Measurements from ENCODE around the gene MEF2D. TPM values are rescaled to one million over a fixed set of nuclear protein-coding genes. Genes with fewer than 3 reads are reported as not detected.

Gene MEF2D
- total RNA-seq, 2 experiments from 2014 or later = 28.8 to 32.8 TPM

- H3K4me1 Mint-ChIP-seq (ENCODE audit: low read depth) = peaks cover 21% of the 10 kb centered on the region
- H3K36me3 Mint-ChIP-seq (ENCODE audit: low read depth) = no peaks in the 10 kb centered on the region
- CTCF ChIA-PET = interaction anchor here (1.2 kb wide), 1 partner anchor 42 kb away, joined by 4 read pairs; no protein-coding TSS in a partner anchor
- no peak overlapping the region for H3K4me3 Mint-ChIP-seq
- no peaks in the 10 kb centered on the region for H3K27me3 Mint-ChIP-seq (ENCODE audit: low read depth)
- no peaks in the 10 kb centered on the region for H3K9me3 Mint-ChIP-seq
- no peak overlapping the region for H3K27ac Mint-ChIP-seq
- no peak for DNase-seq
- intact Hi-C loops (cut with micrococcal nuclease) = loop anchor here (5.0 kb wide), 1 partner anchor 50 kb away; the partner anchor contains the start of gene IQGAP3
These were observed 21.9 kb upstream of the MEF2D start for GRCh38 chr1:156522443-156522970.

DNA sequence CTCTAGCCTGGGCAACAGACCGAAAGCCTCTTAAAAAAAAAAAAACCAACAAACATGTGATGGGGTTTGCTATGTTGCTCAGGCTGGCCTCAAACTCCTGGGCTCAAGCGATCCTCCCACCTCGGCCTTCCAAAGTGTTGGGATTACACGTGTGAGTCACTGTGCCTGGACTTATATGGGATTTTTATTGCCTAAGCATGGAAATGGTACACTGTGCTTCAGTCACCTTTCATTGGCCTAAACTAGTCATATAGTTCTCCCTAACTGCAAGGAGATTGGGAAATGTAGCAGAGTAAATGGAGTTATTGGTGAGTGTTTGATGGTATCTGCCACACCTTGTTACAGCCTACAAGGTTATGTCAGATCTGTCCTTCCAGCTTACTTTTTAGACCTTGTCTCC is 17.2 kb upstream of the MEF2D start:
- H3K27me3 Mint-ChIP-seq (ENCODE audit: low read depth) = no peaks in the 10 kb centered on the region
- H3K36me3 Mint-ChIP-seq (ENCODE audit: low read depth) = no peaks in the 10 kb centered on the region
- no peak for DNase-seq
- intact Hi-C loops (cut with micrococcal nuclease) = no loop called here
- no peaks in the 10 kb centered on the region for H3K4me1 Mint-ChIP-seq (ENCODE audit: low read depth)
- CTCF ChIA-PET = interaction anchor here (0.6 to 1.5 kb wide), 4 partner anchors 17 to 72 kb away, joined by 3 to 5 read pairs (median 4); partner anchors contain the start of gene MEF2D
- H3K9me3 Mint-ChIP-seq = no peaks in the 10 kb centered on the region
- H3K27ac Mint-ChIP-seq = no peak overlapping the region
- no peak overlapping the region for H3K4me3 Mint-ChIP-seq

DNA sequence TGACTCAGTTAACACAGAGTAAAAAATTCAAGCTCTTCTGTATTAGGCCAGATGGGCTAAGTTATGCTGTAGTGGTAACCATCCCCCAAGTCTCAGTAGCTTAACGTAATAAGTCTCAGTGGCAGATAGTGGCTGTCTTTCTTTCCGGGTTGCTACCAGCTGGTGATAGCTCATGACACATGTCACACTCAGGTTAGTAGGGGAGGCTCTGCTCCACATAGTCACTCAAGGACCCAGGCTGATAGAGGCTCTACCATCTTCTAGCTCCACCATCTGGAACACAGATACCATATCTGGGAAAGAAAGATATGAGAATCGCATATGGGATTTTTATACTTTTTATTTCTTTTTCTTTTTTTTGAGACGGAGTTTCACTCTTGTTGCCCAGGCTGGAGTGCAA is 16.2 kb upstream of the MEF2D start:
- H3K4me3 Mint-ChIP-seq = no peak overlapping the region
- CTCF ChIA-PET = interaction anchor here (0.8 to 2.0 kb wide), 4 partner anchors 9 to 64 kb away, joined by 3 to 10 read pairs (median 4); no protein-coding TSS in a partner anchor
- intact Hi-C loops (cut with micrococcal nuclease) = no loop called here
- H3K9me3 Mint-ChIP-seq = no peaks in the 10 kb centered on the region
- DNase-seq = no peak
- peaks cover 6% of the 10 kb centered on the region for H3K4me1 Mint-ChIP-seq (ENCODE audit: low read depth)
- H3K27ac Mint-ChIP-seq = no peak overlapping the region
- H3K27me3 Mint-ChIP-seq (ENCODE audit: low read depth) = no peaks in the 10 kb centered on the region
- no peaks in the 10 kb centered on the region for H3K36me3 Mint-ChIP-seq (ENCODE audit: low read depth)

- H3K27me3 Mint-ChIP-seq (ENCODE audit: low read depth) = no peaks in the 10 kb centered on the region
These were observed 15.4 kb upstream of the MEF2D start for GRCh38 chr1:156515956-156516355.

GRCh38 chr1:156513185-156513584 is 12.6 kb upstream of the MEF2D start:
- DNase-seq = no peak
- H3K27ac Mint-ChIP-seq = no peak overlapping the region
- intact Hi-C loops (cut with micrococcal nuclease) = loop anchor here (5.0 kb wide), 1 partner anchor 36 kb away; no protein-coding TSS in a partner anchor
- CTCF ChIA-PET = interaction anchor here (1.1 kb wide), 1 partner anchor 33 kb away, joined by 3 read pairs; no protein-coding TSS in a partner anchor
- H3K4me1 Mint-ChIP-seq (ENCODE audit: low read depth) = peaks cover 19% of the 10 kb centered on the region
- no peaks in the 10 kb centered on the region for H3K36me3 Mint-ChIP-seq (ENCODE audit: low read depth)
- no peak overlapping the region for H3K4me3 Mint-ChIP-seq
- H3K27me3 Mint-ChIP-seq (ENCODE audit: low read depth) = no peaks in the 10 kb centered on the region
- H3K9me3 Mint-ChIP-seq = no peaks in the 10 kb centered on the region

More at GRCh38 chr1:156515956-156516355, 15.4 kb upstream of the MEF2D start:
- CTCF ChIA-PET = interaction anchor here (0.8 to 2.0 kb wide), 4 partner anchors 35 to 112 kb away, joined by 3 to 10 read pairs (median 4); no protein-coding TSS in a partner anchor
- DNase-seq = no peak
- Mint-ChIP-seq H3K4me1 (ENCODE audit: low read depth) (peaks cover 8% of the 10 kb centered on the region), H3K36me3 (ENCODE audit: low read depth) (no peaks in the 10 kb centered on the region), H3K9me3 (no peaks in the 10 kb centered on the region), H3K4me3 (no peak overlapping the region), H3K27ac (no peak overlapping the region)
- intact Hi-C loops (cut with micrococcal nuclease) = no loop called here

GRCh38 chr1:156511644-156512043 is 11.1 kb upstream of the MEF2D start:
- no peaks in the 10 kb centered on the region for H3K9me3 Mint-ChIP-seq
- no peaks in the 10 kb centered on the region for H3K27me3 Mint-ChIP-seq (ENCODE audit: low read depth)
- no peaks in the 10 kb centered on the region for H3K36me3 Mint-ChIP-seq (ENCODE audit: low read depth)
- peak overlapping the region; percentile 62 for H3K27ac Mint-ChIP-seq
- CTCF ChIA-PET = no interaction called here
- no peak overlapping the region for H3K4me3 Mint-ChIP-seq
- peak; percentile 66 for DNase-seq
- intact Hi-C loops (cut with micrococcal nuclease) = loop anchor here (5.0 kb wide), 1 partner anchor 34 kb away; no protein-coding TSS in a partner anchor
- H3K4me1 Mint-ChIP-seq (ENCODE audit: low read depth) = peaks cover 28% of the 10 kb centered on the region

DNA sequence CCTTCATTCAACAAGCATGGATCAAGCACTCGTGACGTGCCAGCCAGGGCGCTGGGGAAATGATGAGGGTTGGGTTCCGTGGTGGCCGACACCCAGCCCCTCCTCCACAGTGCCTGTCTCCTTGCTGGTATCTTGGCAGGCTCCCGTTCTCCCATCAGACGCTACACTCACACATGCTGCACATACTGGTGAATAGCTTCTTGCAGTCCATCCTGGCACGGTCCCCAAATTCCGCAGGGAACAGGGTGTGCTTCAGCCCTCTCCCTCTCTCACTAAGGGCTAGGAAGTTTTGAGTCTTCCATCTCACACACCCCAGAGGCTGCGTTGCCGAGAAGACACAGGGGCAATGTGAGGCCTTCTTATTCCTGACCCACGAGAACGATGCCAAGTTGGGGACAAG is 10.1 kb upstream of the MEF2D start:
- no peak for DNase-seq
- H3K27me3 Mint-ChIP-seq (ENCODE audit: low read depth) = no peaks in the 10 kb centered on the region
- no peaks in the 10 kb centered on the region for H3K9me3 Mint-ChIP-seq
- CTCF ChIA-PET = interaction anchor here (0.6 to 0.8 kb wide), 2 partner anchors 61 to 227 kb away, joined by 3 to 4 read pairs; no protein-coding TSS in a partner anchor
- no peaks in the 10 kb centered on the region for H3K36me3 Mint-ChIP-seq (ENCODE audit: low read depth)
- H3K4me3 Mint-ChIP-seq = no peak overlapping the region
- H3K4me1 Mint-ChIP-seq (ENCODE audit: low read depth) = peaks cover 36% of the 10 kb centered on the region
- H3K27ac Mint-ChIP-seq = no peak overlapping the region
- intact Hi-C loops (cut with micrococcal nuclease) = loop anchor here (5.0 kb wide), 1 partner anchor 33 kb away; no protein-coding TSS in a partner anchor

- CTCF ChIA-PET = no interaction called here
- DNase-seq = no peak
- Mint-ChIP-seq H3K36me3 (ENCODE audit: low read depth) (no peaks in the 10 kb centered on the region), H3K4me3 (no peak overlapping the region), H3K27ac (no peak overlapping the region), H3K4me1 (ENCODE audit: low read depth) (peaks cover 47% of the 10 kb centered on the region), H3K27me3 (ENCODE audit: low read depth) (no peaks in the 10 kb centered on the region), H3K9me3 (no peaks in the 10 kb centered on the region)
- intact Hi-C loops (cut with micrococcal nuclease) = loop anchor here (5.0 to 10.0 kb wide), 4 partner anchors 32 to 652 kb away; partner anchors contain the start of genes ETV3, GON4L, MRPL24 and SYT11
These were observed 9.0 kb upstream of the MEF2D start for GRCh38 chr1:156509424-156510034.

DNA sequence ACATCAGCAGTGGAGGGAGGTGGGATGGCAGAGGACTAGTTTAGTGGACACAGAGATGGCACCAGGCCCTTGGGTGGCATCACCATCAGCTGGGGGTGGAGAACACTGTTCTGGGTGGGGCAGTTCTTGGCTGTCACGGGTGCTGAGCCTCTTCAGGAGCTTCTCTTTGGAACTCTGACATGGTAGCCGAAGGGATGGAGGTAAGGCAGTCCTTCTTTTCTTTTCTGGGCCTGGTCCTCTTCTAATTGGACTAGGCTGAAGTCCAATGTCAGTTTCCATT is 8.3 kb upstream of the MEF2D start:
- CTCF ChIA-PET = interaction anchor here (1.1 to 1.6 kb wide), 4 partner anchors 25 to 100 kb away, joined by 3 to 11 read pairs (median 4); no protein-coding TSS in a partner anchor
- Mint-ChIP-seq H3K9me3 (no peaks in the 10 kb centered on the region), H3K27me3 (ENCODE audit: low read depth) (no peaks in the 10 kb centered on the region), H3K36me3 (ENCODE audit: low read depth) (no peaks in the 10 kb centered on the region), H3K27ac (no peak overlapping the region), H3K4me1 (ENCODE audit: low read depth) (peaks cover 53% of the 10 kb centered on the region), H3K4me3 (no peak overlapping the region)
- no peak for DNase-seq
- intact Hi-C loops (cut with micrococcal nuclease) = loop anchor here (5.0 to 10.0 kb wide), 3 partner anchors 236 to 652 kb away; partner anchors contain the start of genes ETV3, GON4L, MRPL24 and SYT11

GRCh38 chr1:156508205-156508954 is 7.8 kb upstream of the MEF2D start:
- no peaks in the 10 kb centered on the region for H3K27me3 Mint-ChIP-seq (ENCODE audit: low read depth)
- no peak for DNase-seq
- H3K4me3 Mint-ChIP-seq = peak overlapping the region; percentile 40
- peaks cover 58% of the 10 kb centered on the region for H3K4me1 Mint-ChIP-seq (ENCODE audit: low read depth)
- no peaks in the 10 kb centered on the region for H3K9me3 Mint-ChIP-seq
- CTCF ChIA-PET = interaction anchor here (0.6 to 1.6 kb wide), 7 partner anchors 8 to 406 kb away, joined by 3 to 11 read pairs (median 3); no protein-coding TSS in a partner anchor
- intact Hi-C loops (cut with micrococcal nuclease) = loop anchor here (5.0 to 10.0 kb wide), 3 partner anchors 236 to 651 kb away; partner anchors contain the start of genes ETV3, GON4L, MRPL24 and SYT11
- no peaks in the 10 kb centered on the region for H3K36me3 Mint-ChIP-seq (ENCODE audit: low read depth)
- H3K27ac Mint-ChIP-seq = peak overlapping the region; percentile 36

GRCh38 chr1:156506450-156506849 is 5.9 kb upstream of the MEF2D start:
- intact Hi-C loops (cut with micrococcal nuclease) = loop anchor here (1.0 to 10.0 kb wide), 4 partner anchors 8 to 649 kb away; partner anchors contain the start of genes ETV3, GON4L, MRPL24 and SYT11
- no peak overlapping the region for H3K4me3 Mint-ChIP-seq
- peaks cover 69% of the 10 kb centered on the region for H3K4me1 Mint-ChIP-seq (ENCODE audit: low read depth)
- H3K36me3 Mint-ChIP-seq (ENCODE audit: low read depth) = no peaks in the 10 kb centered on the region
- CTCF ChIA-PET = no interaction called here
- no peak for DNase-seq
- H3K27me3 Mint-ChIP-seq (ENCODE audit: low read depth) = no peaks in the 10 kb centered on the region
- peak overlapping the region; percentile 97 for H3K27ac Mint-ChIP-seq
- no peaks in the 10 kb centered on the region for H3K9me3 Mint-ChIP-seq

Data from activated naive CD4-positive, alpha-beta T cell treated with anti-CD3 and anti-CD28 coated beads for 36 hours (primary cell).